NCI-H2196 (cell line): Measurements from ENCODE around the gene CDC14A.
"Not testable (repeated sequence)": the region's sequence is repeated elsewhere in the genome, so short reads cannot be mapped to it uniquely, and the experiment has no call there.

Source experiments
- DNase-seq: peaks from one replicate; lab custom pipeline; 2025; ENCODE audit not compliant: unreplicated experiment; lab: John Stamatoyannopoulos, UW

The CDC14A gene

GRCh38 chr1:100362821-100363466, 10.6 kb downstream of the CDC14A start:
- no peak for DNase-seq

- no peak for DNase-seq
These were observed 11.5 kb downstream of the CDC14A start for GRCh38 chr1:100363831-100364230.

- DNase-seq: no peak
These were observed 12.4 kb downstream of the CDC14A start for GRCh38 chr1:100364697-100365096.

- DNase-seq: no peak
These were observed 13.9 kb downstream of the CDC14A start for GRCh38 chr1:100366209-100366525.

GRCh38 chr1:100369339-100369738, 17.0 kb downstream of the CDC14A start:
- not testable (repeated sequence) for DNase-seq

- not testable (repeated sequence) for DNase-seq
These were observed 21.6 kb downstream of the CDC14A start for GRCh38 chr1:100373953-100374352.

GRCh38 chr1:100376890-100377289, 24.6 kb downstream of the CDC14A start:
- not testable (repeated sequence) for DNase-seq

- no peak for DNase-seq
These were observed 25.5 kb downstream of the CDC14A start for GRCh38 chr1:100377590-100378361.

- no peak for DNase-seq
These were observed 26.6 kb downstream of the CDC14A start for GRCh38 chr1:100378956-100379355.

GRCh38 chr1:100380635-100381034, 28.3 kb downstream of the CDC14A start:
- no peak for DNase-seq

GRCh38 chr1:100382657-100383056, 30.4 kb downstream of the CDC14A start:
- DNase-seq: no peak

GRCh38 chr1:100383743-100384405, 31.6 kb downstream of the CDC14A start:
- DNase-seq: no peak

GRCh38 chr1:100387209-100387608, 34.9 kb downstream of the CDC14A start:
- DNase-seq: no peak

GRCh38 chr1:100387657-100388350, 35.5 kb downstream of the CDC14A start:
- DNase-seq: no peak

GRCh38 chr1:100390531-100390930, 38.2 kb downstream of the CDC14A start:
- DNase-seq: no peak

GRCh38 chr1:100391675-100392074, 39.4 kb downstream of the CDC14A start:
- no peak for DNase-seq

- DNase-seq: no peak
These were observed 40.5 kb downstream of the CDC14A start for GRCh38 chr1:100392756-100393155.

GRCh38 chr1:100394285-100394684, 42.0 kb downstream of the CDC14A start:
- DNase-seq: no peak

- DNase-seq: no peak
These were observed 43.6 kb downstream of the CDC14A start for GRCh38 chr1:100395913-100396312.

- DNase-seq: no peak
These were observed 44.3 kb downstream of the CDC14A start for GRCh38 chr1:100396651-100397050.

- DNase-seq: no peak
These were observed 45.4 kb downstream of the CDC14A start for GRCh38 chr1:100397681-100398080.

GRCh38 chr1:100398648-100399047, 46.3 kb downstream of the CDC14A start:
- DNase-seq: no peak
